Pancreas (tissue), 10 donors: ENCODE measurements around the gene SHB. TPM values are rescaled to one million over a fixed set of nuclear protein-coding genes. Genes with fewer than 3 reads are reported as not detected.
"Not testable (repeated sequence)": the region's sequence is repeated elsewhere in the genome, so short reads cannot be mapped to it uniquely, and the experiment has no call there.

Source experiments
- ATAC-seq, 4 donors: fragments of 200-7000 bp; cut with Tn5 transposase; one replicate each; pipeline versions ENCODE4 v1.8.0 to v1.9.1; 2020; ENCODE audit warnings: mild to moderate bottlenecking in 4 of 4, moderate library complexity in 4 of 4
- DNase-seq, 6 donors: peaks; one replicate each; pipeline ENCODE4 v3.0.0-alpha.2; 2020
- FAIRE-seq: peaks from 2 replicates; lab custom pipeline; 2012; peaks lifted over from hg19 to GRCh38; lab: Jason Lieb, UNC
- H3K27ac ChIP-seq, 4 donors: fragments of 200-600 bp; sonication (generic); 1 replicate in 3 of 4; 2 replicates in 1 of 4; pipeline versions ENCODE4 v1.5.0 to v1.8.0; 2020
- H3K27me3 ChIP-seq, 4 donors: fragments of 200-600 bp; one replicate each; pipeline ENCODE4 v1.8.0; 2021
- H3K36me3 ChIP-seq, 3 donors: fragments of 200-600 bp; sonication (generic) in 1 of 3; one replicate each; pipeline versions ENCODE4 v1.5.0 to v1.8.0; 2020 to 2021
- H3K4me1 ChIP-seq, 3 donors: fragments of 200-600 bp; one replicate each; pipeline ENCODE4 v1.8.0; 2021
- H3K4me3 ChIP-seq, 4 donors: fragments of 200-600 bp; sonication (generic) in 2 of 4; one replicate each; pipeline versions ENCODE4 v1.5.0 to v1.8.0; 2020 to 2021
- H3K9me3 ChIP-seq, 4 donors: fragments of 200-600 bp; one replicate each; pipeline ENCODE4 v1.8.0; 2021
- WGBS, 2 donors: extraction: QIAGEN DNeasy Blood & Tissue Kit; methylation state at CpG; one replicate each; pipeline ENCODE4 v1.1.7; 2013; 5-methylcytosine and 5-hydroxymethylcytosine counted together
- intact Hi-C, 3 donors: fragments of 100-400 bp; cut with DNase I; formaldehyde crosslinking; loops; one replicate each; pipeline versions ENCODE4 v1.11.1 to v1.14.2; 2022
- polyA plus RNA-seq, 2 donors: library from polyadenylated mRNA; stranded (reverse); fragments of 200-250 nt; gene quantifications; one replicate each; pipeline ENCODE4 v1.2.3, GENCODE V29; 2013
- total RNA-seq, 6 donors: library from RNA; stranded (reverse); fragmentation: NEBNext Ultra II Directional in 4 of 6; extraction: Animal tissue kit (Norgen Biotek cat#: 25700) in 4 of 6; gene quantifications; one replicate each; pipeline versions ENCODE4 v1.2.1 to v1.2.4, GENCODE V29; 2021 to 2023
- TF ChIP-seq, protein P1 (sequence below), 4 donors: fragments of 200-600 bp; sonication (generic) in 3 of 4; IDR thresholded peaks; one replicate each; pipeline versions ENCODE4 v1.5.0 to v1.8.0; 2021; ENCODE audit warnings: antibody characterized with exemption in 4 of 4
- donor health status: healthy with polysubstance abuse.
- donor health status: DM: no; HTN: no; CAD: no; lungs with moderate emphysema.
- donor health status: DM: no; HTN: no; CAD: no.
- donor health status: control.
- donor health status: control.
- donor health status: Bipolar disorder and iron deficiency.
- donor health status: DM: yes; HTN: yes; CAD: no.
- donor health status: DM: no; HTN: no; CAD: no.
- donor health status: DM: no; HTN: no; CAD: no.
- donor health status: DM: yes; HTN: yes; CAD: no.

Gene SHB
- total and polyA plus RNA-seq, 8 donors, result 11.5 to 24.2 (median 19.2) TPM

DNA sequence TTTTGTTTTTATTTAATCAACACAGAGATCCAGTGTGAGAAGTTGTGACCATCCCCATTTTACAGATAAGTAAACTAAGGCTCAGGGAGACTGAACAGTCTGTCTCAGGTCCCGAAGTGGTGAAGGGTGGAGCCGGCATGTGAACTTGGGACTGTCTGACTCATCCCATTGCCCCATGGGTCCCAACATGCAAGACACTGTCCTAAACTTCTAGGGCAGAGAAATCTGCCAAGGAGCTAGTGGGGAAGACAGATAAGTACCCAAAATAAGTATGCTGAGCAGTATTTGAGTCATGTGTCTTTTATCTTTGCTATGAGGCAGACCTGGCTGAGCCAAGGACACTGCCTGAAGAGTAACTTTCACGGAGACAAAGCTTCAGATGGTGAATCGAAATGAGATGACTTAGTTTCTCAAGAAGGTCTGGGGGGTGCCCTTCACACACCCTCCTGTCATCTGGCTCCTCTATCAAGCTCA is 100.8 kb downstream of the SHB start:
- Histone ChIP-seq H3K27ac (peak overlapping the region; percentile 43 to 90 (median 88)), H3K4me3 (no peak overlapping the region), H3K4me1 (peaks cover 68 to 81% (median 77%) of the 10 kb centered on the region in 3 donors), H3K9me3 (no peaks in the 10 kb centered on the region), H3K36me3 (peaks cover 0 to under 1% (median 0%) of the 10 kb centered on the region in 3 donors), H3K27me3 (no peaks in the 10 kb centered on the region)
- DNase-seq (peak in 2 of 6 donors; percentile 12 to 23), ATAC-seq (peak in 1 of 4 donors; percentile 0), FAIRE-seq (no peak)
- 24 to 30% methylated on average over 4 of the region's 4 CpGs for WGBS, 2 donors
- TF ChIP-seq, protein P1, sequence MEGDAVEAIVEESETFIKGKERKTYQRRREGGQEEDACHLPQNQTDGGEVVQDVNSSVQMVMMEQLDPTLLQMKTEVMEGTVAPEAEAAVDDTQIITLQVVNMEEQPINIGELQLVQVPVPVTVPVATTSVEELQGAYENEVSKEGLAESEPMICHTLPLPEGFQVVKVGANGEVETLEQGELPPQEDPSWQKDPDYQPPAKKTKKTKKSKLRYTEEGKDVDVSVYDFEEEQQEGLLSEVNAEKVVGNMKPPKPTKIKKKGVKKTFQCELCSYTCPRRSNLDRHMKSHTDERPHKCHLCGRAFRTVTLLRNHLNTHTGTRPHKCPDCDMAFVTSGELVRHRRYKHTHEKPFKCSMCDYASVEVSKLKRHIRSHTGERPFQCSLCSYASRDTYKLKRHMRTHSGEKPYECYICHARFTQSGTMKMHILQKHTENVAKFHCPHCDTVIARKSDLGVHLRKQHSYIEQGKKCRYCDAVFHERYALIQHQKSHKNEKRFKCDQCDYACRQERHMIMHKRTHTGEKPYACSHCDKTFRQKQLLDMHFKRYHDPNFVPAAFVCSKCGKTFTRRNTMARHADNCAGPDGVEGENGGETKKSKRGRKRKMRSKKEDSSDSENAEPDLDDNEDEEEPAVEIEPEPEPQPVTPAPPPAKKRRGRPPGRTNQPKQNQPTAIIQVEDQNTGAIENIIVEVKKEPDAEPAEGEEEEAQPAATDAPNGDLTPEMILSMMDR (IDR thresholded peaks at IDR 0.05), result no peak
- intact Hi-C loops, result loop anchor here in 1 of 3 donors (10.0 kb wide), 1 partner anchor 47 kb away; no protein-coding TSS in a partner anchor

DNA sequence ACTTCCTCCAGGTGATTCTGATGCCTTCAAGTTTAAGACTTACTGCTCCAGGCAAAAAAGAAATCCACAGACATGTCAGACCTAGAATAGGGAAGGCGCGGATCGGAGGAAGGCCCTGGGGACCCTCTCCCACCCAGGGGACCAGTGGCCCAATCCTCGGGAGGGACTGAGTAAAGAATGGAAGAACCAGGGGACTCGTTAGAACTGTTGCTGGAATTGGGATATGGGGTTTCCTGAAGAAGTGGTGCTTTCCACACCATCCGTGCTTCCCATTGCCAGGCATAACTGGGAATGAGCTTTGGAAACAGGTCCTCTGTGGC is 101.3 kb downstream of the SHB start:
- intact Hi-C loops, result loop anchor here in 1 of 3 donors (10.0 kb wide), 1 partner anchor 47 kb away; no protein-coding TSS in a partner anchor
- peak overlapping the region in 3 of 4 donors; percentile 88 to 90 (median 89) for H3K27ac ChIP-seq
- no peaks in the 10 kb centered on the region for H3K27me3 ChIP-seq
- H3K4me1 ChIP-seq, result peaks cover 73 to 84% (median 80%) of the 10 kb centered on the region in 3 donors
- DNase-seq (peak in 2 of 6 donors; percentile 23 to 43), ATAC-seq (no peak), FAIRE-seq (no peak)
- TF ChIP-seq, protein P1 (IDR thresholded peaks at IDR 0.05), result no peak
- H3K36me3 ChIP-seq, result no peaks in the 10 kb centered on the region
- 83 to 85% methylated on average over 6 of the region's 6 CpGs for WGBS, 2 donors
- H3K4me3 ChIP-seq, result no peak overlapping the region
- H3K9me3 ChIP-seq, result no peaks in the 10 kb centered on the region

DNA sequence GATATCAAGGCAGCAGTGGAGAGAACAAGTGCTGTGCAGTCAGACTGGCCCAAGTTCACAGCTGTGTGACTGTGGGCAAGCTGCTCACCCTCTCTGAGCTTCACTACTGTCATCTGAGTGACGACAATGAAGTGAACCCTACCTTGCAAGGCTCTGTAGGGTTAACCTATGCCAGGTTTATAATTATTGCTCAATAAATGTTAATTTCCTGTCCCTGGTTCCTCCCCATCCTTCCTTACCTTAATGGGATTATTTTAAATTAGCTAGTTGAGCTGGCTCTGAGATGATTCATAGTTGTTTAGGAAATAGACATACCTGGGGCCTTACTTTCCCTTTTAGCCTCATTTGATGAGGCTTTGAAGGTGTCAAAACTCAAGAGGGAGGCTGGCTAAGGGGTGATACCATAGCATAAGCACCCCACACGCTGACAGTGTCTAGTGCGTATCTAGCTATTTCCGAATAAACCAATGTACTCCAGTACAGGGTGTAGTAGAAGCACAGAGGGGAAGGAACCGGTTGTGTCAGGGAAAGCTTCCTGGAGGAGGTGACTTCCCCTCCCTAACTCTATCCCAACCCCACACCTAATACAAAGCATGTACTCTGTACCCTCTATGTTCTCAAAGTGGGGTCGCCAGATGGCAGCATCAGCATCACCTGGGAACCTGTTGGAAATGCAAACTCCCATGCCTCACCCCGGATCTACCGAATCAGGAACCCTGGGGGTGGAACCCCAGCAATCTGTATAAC is 101.8 kb downstream of the SHB start:
- H3K9me3 ChIP-seq, result no peaks in the 10 kb centered on the region
- 69% methylated on average over 8 of the region's 8 CpGs for WGBS, 2 donors
- no peak overlapping the region for H3K4me3 ChIP-seq
- no peaks in the 10 kb centered on the region for H3K27me3 ChIP-seq
- peaks cover 75 to 80% (median 77%) of the 10 kb centered on the region in 3 donors for H3K4me1 ChIP-seq
- H3K36me3 ChIP-seq, result no peaks in the 10 kb centered on the region
- FAIRE-seq (no peak), ATAC-seq (no peak), DNase-seq (no peak)
- TF ChIP-seq, protein P1 (IDR thresholded peaks at IDR 0.05), result no peak
- H3K27ac ChIP-seq, result peak overlapping the region; percentile 74 to 90 (median 88)
- intact Hi-C loops, result loop anchor here in 1 of 3 donors (10.0 kb wide), 1 partner anchor 48 kb away; no protein-coding TSS in a partner anchor

DNA sequence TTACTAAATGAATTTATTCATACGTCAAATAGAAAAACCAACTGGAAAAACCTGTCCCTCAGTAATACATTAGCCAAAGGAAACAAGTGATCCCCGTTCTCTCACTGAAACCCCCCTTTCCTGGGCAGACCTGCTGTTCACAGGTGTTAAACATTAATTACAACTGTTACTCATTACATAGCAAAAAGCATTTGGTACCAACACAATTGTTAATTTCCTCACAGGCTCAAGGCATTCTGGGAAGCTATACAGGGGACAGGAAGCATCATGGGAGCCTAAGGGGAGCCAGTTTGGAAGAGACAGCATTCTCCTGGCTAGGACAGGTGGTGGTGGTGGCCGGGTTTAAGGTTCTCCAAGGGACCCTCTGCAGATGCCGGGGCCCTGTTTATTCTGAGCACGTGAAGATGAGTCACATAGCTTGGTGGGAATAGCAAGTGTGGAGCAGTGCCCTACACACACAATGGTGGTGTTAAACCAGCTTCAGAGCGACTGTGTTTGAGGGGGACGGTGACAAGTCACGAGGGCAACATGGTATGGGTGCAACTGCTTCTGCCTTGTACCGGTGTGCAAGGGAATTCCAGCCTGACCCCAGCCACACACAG is 102.5 kb downstream of the SHB start:
- TF ChIP-seq, protein P1 (IDR thresholded peaks at IDR 0.05), result no peak
- Histone ChIP-seq H3K27ac (peak overlapping the region; percentile 86 to 90 (median 88)), H3K4me3 (no peak overlapping the region), H3K9me3 (no peaks in the 10 kb centered on the region), H3K36me3 (no peaks in the 10 kb centered on the region), H3K27me3 (no peaks in the 10 kb centered on the region), H3K4me1 (peaks cover 71 to 76% (median 72%) of the 10 kb centered on the region in 3 donors)
- intact Hi-C loops, result loop anchor here in 1 of 3 donors (10.0 kb wide), 1 partner anchor 48 kb away; no protein-coding TSS in a partner anchor
- FAIRE-seq (no peak), DNase-seq (peak in 5 of 6 donors; percentile 21 to 84 (median 75)), ATAC-seq (peak; percentile 69 to 81 (median 73))
- 15 to 20% methylated on average over 9 of the region's 9 CpGs for WGBS, 2 donors

DNA sequence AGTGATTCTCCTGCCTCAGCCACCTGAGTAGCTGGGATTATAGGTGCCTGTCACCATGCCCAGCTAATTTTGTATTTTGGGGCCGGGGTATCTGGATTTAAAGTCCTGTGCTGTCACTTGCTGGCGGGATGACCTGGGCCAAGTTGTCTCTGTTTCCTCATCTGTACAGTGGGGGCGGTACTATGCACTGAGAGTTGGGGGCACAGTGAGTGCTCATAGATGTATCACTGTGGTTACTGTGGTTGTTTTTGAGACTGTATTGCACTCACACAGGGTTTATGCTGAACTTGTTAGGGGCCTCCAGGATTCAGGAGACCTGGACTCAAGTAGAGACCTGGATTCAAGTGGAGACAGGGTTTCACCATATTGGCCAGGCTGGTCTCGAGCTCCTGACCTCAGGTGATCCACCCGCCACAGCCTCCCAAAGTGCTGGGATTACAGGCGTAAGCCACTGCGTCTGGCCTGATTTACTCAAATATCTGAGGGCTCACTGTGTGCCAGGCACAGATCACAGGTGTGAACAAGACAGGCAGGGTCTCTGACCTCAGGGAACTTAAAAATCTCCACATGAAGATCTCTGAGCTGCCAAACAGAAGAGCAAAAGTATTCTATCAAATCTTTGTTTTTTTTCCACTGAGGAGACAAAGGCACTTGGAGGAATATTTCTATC is 103.2 kb downstream of the SHB start:
- ATAC-seq, result peak; percentile 17 to 50 (median 36)

More for the DNA sequence above, 103.2 kb downstream of the SHB start:
- peak in 5 of 6 donors; percentile 37 to 67 (median 62) for DNase-seq
- not testable (repeated sequence) for H3K4me3 ChIP-seq, FAIRE-seq, H3K36me3 ChIP-seq, H3K27me3 ChIP-seq, H3K9me3 ChIP-seq
- Histone ChIP-seq H3K4me1 (peaks cover 71 to 74% (median 72%) of the 10 kb centered on the region in 3 donors), H3K27ac (peak overlapping the region; percentile 86 to 90 (median 88))
- intact Hi-C loops, result loop anchor here in 1 of 3 donors (10.0 kb wide), 1 partner anchor 49 kb away; no protein-coding TSS in a partner anchor
- WGBS, 2 donors, result 29 to 31% methylated on average over 7 of the region's 7 CpGs
